GM18511 (cell line): ENCODE results near the gene LCMT2.

Source experiments
- ATAC-seq: cut with Tn5 transposase; IDR thresholded peaks from one replicate; pipeline ENCODE4 v1.9.1; 2021; ENCODE audit warnings: mild to moderate bottlenecking, moderate library complexity; ENCODE audit not compliant: unreplicated experiment

The LCMT2 gene

GRCh38 chr15:43329960-43330779 is at the start of gene LCMT2:
LCMT2 (minus strand) TSS chr15:43330573; CDS start chr15:43330489, 84 bp downstream.
- ATAC-seq = peak; percentile 94

- ATAC-seq = no peak
Measured at GRCh38 chr15:43378601-43379000, 48.2 kb upstream of the LCMT2 start.

GRCh38 chr15:43376017-43376705 is 45.8 kb upstream of the LCMT2 start:
- ATAC-seq = no peak

GRCh38 chr15:43370975-43371974 is 40.9 kb upstream of the LCMT2 start, which contains the start of the genes TUBGCP4 and ZSCAN29:
TUBGCP4 (plus strand) TSS chr15:43371101; CDS start chr15:43371355, 254 bp downstream.
ZSCAN29 (minus strand) TSS chr15:43371043; CDS start chr15:43369913, 1,130 bp downstream.
- ATAC-seq = peak; percentile 89

- ATAC-seq = peak; percentile 40
Measured at GRCh38 chr15:43370310-43370974, 40.1 kb upstream of the LCMT2 start.

GRCh38 chr15:43361313-43361903 is 31.0 kb upstream of the LCMT2 start:
- no peak for ATAC-seq

- ATAC-seq = no peak
Measured at GRCh38 chr15:43360821-43361220, 30.4 kb upstream of the LCMT2 start.

GRCh38 chr15:43352693-43353382 is 22.5 kb upstream of the LCMT2 start:
- no peak for ATAC-seq

- ATAC-seq = no peak
Measured at GRCh38 chr15:43347114-43347513, 16.7 kb upstream of the LCMT2 start.

GRCh38 chr15:43346305-43346704 is 15.9 kb upstream of the LCMT2 start:
- ATAC-seq = no peak

- peak; percentile 37 for ATAC-seq
Measured at GRCh38 chr15:43330780-43331087, 361 bp upstream of the LCMT2 start.

GRCh38 chr15:43329217-43329959 is 985 bp downstream of the LCMT2 start:
- ATAC-seq = no peak

GRCh38 chr15:43325039-43325684 is 5.2 kb downstream of the LCMT2 start:
- ATAC-seq = no peak

GRCh38 chr15:43318990-43319771 is 11.2 kb downstream of the LCMT2 start:
- ATAC-seq = no peak

- ATAC-seq = no peak
Measured at GRCh38 chr15:43317566-43318184, 12.7 kb downstream of the LCMT2 start.

GRCh38 chr15:43316971-43317346 is 13.4 kb downstream of the LCMT2 start:
- ATAC-seq = no peak
